GM19372 (cell line): Measurements from ENCODE around the gene SCN5A.

Experiments
- ATAC-seq: cut with Tn5 transposase; IDR thresholded peaks from one replicate; pipeline ENCODE4 v1.9.1; 2021; ENCODE audit warnings: mild to moderate bottlenecking, low read depth, moderate library complexity; ENCODE audit not compliant: unreplicated experiment

Gene SCN5A

DNA sequence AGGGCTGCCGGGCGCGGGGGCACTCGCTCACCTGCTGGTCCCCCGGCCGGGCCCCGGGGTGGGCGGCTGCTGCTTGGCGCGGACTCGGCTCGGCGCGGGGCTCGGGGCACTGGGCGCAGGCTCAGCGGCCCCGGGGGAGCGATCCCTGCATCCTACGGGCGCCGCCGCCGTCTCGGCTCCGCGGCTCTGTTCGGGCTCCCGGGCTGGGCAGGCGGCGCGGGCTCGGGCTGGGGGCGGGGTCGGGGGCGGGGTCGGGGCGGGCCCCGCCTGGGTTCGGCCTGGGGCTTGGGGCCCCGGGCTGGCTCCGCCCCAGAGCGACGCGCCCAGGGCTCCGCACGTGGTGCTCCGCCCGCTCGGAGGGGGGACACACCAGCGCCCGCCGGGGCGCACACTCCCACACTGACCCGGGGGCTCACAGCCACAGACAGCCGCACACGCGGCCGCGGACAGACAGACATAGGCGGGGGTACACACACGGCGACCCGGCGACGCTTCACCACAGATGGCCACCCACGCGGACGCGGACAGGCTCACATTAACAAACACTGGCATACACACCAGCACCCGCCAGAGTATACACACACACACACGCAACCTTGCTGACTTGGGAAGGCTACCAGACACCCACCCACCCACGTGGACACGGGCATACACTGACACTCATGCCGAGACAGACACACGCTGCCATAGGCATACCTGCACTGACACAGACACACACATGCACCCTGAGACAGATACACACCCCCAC is at the start of gene SCN5A:
Gene SCN5A, minus strand, starts transcription at position 188 of the 748 bp plus-strand sequence. CDS start 16,380 bp downstream, outside the sequence.
- ATAC-seq: peak; percentile 70

DNA sequence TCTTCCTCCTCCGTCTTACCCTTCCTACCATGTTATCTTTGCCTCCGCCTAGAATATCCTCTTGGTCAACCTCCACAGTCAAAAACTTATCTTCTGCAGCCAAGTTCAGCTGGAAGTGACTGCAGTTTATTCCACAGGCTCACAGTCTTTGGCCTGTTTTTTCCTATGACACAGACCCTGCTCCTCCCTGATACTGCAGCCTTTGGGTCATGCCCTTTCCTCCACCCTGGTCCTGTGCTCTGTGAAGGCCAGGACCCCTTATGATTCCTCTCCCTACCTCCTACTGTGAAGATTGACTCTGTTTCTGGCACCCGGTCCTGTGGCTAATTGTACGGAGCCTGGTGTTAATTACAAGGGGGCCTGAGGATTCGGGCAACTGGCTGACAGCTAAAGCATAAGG is 49.3 kb upstream of the SCN5A start:
- no peak for ATAC-seq

DNA sequence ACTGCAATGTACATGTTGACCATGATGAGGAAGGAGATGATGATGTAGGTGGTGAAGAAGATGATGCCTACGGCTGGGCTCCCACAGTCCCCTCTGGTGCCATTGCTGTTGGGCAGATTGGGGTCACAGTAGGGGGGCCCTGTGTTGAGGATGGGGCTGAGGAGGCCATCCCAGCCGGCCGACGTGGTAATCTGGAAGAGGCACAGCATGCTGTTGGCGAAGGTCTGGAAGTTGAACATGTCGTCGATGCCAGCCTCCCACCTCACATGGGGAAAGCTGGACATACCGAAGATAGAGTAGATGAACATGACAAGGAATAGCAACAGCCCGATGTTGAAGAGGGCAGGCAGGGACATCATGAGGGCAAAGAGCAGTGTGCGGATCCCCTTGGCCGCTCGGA is 48.6 kb upstream of the SCN5A start:
- no peak for ATAC-seq

- ATAC-seq: no peak
Observed at GRCh38 chr3:38696034-38696433, 46.5 kb upstream of the SCN5A start.

GRCh38 chr3:38690185-38690584 is 40.7 kb upstream of the SCN5A start:
- no peak for ATAC-seq

- no peak for ATAC-seq
Observed at GRCh38 chr3:38689774-38690173, 40.3 kb upstream of the SCN5A start.

DNA sequence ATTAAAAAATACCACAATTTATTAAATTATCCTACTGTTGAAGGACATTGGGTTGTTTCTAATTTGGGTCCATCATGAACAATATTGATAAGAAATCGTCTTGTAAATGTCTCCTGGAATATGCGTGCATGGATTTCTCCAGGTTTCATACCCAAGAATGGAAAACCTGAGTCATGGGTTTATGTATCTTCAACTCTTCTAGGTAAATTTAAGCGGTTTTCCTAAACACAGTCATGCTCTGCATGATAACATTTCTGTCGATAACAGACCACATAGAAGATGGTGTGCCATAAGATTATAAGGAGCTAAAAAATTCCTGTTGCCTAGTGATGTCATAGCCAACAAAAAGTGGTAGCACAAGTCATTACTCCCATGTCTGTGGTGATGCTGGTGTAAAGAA is 39.9 kb upstream of the SCN5A start:
- no peak for ATAC-seq

- no peak for ATAC-seq
Observed at GRCh38 chr3:38687321-38687720, 37.8 kb upstream of the SCN5A start.

- ATAC-seq: no peak
Observed at GRCh38 chr3:38684546-38684945, 35.1 kb upstream of the SCN5A start.

- ATAC-seq: no peak
Observed at GRCh38 chr3:38669668-38670067, 20.2 kb upstream of the SCN5A start.

GRCh38 chr3:38662544-38662943 is 13.1 kb upstream of the SCN5A start:
- no peak for ATAC-seq

DNA sequence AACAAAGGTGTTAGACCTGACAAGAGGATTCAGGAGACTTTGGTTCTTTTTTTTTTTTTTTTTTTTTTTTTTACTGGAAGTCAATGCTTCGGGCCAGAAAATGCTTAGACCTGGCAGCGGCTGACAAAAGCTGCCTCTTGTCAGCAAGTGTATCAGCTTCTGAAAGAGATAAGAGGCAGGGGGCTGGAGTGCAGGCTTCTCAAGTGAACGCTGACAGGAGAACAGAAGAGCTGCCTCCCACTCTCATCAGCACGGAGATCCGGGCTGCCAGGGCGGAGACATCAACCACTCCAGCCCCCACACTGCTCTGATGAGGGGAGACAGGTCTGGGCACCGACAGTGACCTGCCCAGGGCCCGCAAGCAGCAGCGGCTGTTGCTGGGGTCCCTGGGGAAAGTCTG is 9.4 kb upstream of the SCN5A start:
- no peak for ATAC-seq

GRCh38 chr3:38657369-38657768 is 7.9 kb upstream of the SCN5A start:
- ATAC-seq: no peak

- ATAC-seq: no peak
Observed at GRCh38 chr3:38655708-38656300, 6.3 kb upstream of the SCN5A start.

DNA sequence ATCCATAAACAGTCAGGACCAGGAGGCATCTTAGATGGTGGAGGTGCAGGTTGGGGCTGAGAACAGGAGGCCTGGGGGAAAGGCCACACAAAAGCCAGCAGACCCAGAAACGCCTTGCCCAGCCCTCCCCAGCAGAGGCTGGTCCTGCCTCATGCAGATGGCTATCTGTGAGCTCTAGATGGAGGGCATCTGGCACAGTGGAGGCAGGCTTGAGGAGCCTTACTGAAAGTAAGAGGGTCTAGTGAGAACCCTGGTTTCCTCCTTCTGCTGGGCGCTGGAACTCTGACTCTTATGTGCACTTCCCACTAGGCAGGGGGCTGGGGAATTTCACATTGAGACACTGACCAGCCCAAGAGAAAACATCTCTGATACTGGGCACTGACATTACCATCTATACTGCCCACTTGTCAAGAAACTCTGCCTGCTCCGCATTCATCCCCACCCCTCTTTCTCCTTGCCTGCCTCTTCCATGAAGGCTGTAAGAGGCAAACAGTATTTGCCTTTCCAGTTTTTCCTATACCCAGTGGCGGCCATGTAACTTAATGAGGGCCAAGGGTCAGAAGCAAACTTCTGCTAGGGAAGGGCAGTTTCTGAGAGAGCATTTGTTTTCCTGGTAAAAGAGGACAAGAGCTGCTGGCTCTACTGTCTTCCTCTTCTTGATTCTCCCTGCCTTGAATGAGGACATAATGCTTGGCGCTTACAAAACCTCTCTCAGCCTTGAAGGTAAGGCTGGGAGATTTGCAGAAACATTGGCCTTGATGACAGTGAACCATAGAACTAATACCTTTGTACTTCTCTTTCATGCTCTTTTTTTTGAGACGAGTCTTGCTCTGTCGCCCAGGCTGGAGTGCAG is 4.4 kb upstream of the SCN5A start:
- ATAC-seq: no peak

DNA sequence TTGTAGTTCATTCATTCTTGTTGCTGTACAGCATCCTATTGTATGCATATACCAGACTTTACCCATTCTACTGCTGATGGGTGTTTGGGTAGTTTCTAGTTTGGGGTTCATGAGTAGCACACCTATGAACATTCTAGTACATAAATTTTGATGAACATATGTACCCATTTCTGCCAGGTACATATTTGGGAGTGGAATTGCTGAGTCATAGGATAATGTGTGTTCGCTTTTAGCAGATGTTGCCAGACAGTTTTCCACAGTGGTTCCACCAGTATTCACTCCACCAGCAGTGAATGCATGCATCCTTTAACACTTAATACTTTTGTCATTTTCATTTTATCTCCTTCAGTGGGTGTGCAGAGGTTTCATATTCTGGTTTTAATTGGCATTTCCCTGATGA is 3.4 kb upstream of the SCN5A start:
- ATAC-seq: no peak

DNA sequence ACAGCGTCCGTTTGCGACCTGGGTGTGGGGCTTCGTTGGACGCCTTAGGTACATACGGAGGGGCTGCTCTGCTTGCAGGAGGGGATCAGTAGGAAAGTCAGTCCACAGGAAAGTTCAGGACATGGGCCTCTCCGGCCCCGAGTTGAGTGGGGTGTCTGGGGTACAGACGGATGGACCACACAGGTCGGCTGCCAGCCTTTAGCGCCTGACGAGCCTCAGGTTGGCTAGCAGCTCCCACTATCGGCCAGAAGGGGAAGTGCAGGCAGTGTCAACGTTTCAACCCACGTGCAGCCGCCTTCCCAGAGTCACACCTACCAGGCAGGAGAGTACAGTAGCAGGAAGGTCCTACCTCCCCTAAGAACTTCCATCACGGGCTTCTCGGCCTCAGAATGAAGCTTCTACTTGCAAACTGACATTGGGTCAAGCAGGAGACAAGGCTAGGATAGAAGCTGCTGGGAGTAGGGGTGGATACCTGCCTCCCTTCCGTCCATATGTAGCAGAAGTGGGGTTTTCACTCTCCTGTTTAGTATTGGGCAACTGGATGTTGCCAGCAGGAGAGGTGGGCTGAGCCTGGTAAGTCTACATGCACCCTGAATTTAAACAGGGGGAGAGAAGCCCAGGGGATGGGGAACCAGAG is 1.8 kb upstream of the SCN5A start:
- ATAC-seq: peak; percentile 53

- no peak for ATAC-seq
Observed at GRCh38 chr3:38650248-38650951, 913 bp upstream of the SCN5A start.

DNA sequence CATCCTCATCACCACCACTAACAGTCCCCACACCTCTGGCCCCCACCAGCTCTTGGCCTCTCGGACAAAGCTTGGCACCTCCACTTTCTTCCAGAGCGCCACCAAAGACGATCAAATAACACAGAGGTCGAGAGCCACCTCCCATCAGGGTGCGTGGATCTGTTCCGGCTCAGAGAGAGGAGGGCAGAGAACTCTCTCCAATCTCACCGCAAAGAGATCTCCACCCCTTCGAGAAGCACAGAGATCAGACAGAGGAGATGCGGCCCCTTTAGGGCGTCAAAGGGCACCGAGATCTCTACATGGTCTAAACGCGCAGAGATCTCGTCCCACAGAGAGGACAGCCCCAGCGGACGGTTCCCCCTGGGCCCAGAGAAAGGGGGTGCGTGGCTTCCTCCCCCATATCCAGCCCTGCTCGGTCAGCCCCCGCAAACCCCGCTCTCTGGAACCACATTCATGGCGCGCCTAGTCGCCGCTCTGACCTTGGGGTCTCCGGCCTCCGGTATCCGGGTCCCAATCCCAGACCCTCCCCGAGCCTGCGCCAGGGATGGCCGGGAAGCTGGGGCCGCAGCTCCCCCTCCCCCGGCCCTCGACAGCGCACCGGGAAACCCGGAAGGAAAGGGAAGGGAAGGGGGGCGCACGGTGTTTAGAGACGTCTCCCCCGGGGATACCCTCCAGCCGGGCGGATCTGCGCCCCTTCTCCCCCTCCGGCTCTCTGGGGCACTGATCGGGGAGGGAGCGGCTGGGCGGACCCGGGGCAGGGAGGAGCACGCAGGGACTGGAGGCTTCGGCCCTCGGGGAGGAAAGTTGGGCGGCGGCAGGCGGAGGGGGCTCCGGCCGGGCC is 608 bp downstream of the SCN5A start:
- ATAC-seq: peak; percentile 7
